ENCODE measurements around the gene PLPPR2.
"Not testable (repeated sequence)": the region's sequence is repeated elsewhere in the genome, so short reads cannot be mapped to it uniquely, and the experiment has no call there.

The PLPPR2 gene, protein sequence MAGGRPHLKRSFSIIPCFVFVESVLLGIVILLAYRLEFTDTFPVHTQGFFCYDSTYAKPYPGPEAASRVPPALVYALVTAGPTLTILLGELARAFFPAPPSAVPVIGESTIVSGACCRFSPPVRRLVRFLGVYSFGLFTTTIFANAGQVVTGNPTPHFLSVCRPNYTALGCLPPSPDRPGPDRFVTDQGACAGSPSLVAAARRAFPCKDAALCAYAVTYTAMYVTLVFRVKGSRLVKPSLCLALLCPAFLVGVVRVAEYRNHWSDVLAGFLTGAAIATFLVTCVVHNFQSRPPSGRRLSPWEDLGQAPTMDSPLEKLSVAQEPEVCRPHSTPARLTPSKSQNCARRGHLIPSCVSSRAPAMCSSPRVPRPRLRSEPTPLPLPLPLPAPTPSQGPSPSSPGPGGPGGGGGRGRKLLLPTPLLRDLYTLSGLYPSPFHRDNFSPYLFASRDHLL

DNA sequence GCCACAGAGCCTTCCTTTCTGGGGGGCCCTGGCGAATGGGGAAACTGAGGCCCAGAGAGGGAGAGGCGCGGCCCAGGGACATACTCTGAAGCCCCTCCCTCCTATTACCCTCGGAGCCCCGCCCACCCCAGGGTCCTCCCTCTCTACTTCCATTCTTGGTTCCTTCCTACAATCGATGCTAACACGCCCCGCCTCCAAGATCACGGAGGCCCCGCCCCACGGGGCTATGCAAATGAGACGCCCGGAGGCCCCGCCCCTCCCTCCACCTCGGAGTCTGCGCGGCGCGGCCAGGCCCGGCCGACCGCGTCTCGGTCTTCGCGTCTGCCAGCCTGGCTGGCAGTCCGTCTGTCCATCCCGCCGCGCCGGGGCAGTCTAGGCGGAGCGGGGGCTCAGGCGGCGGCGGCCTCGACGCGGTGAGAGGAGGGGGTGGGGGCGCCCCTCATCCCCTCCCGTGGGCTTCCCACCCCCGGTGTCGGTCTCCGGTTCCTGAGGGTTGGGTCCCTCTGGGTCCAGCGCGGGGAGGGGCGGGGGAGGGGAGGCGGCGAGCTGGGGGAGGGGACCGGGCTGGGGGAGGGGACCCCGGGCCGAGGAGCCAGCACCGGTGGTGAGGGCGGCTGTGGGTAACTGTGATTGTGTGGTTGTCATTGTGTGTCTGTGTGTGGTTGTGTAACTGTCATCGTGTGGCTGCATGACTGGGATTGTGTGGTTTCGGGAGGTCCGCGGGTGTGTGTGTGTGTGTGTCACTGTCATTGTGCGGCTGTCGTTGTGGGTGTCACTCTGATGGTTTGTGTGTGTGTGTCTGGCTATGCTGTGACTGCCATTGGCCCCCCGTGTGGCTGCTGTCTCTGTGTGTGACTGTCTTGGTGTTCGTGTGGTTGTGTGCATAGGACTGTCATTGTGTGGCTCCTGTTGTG lies at the start of gene PLPPR2:
TSS of gene PLPPR2 (plus strand) at position 273 of the 914 bp plus-strand sequence. CDS start 2,242 bp downstream, outside the sequence.
- peak; percentile 47 for DNase-seq

DNA sequence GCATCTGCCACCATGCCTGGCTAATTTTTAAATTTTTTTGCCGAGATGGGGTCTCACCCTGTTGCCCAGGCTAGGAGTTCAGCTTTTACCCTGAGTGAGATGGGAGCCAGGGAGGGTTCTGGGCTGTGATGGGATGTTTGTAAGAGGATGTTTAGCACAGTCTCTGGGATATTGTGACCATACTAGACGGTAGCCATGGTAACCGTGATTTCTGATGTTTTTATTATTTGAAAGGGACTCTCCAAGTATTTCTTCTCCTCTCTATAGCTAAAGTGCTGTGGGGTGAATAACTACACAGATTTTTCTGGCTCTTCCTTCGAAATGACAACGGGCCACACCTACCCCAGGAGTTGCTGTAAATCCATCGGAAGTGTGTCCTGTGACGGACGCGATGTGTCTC lies 48.9 kb upstream of the PLPPR2 start:
- DNase-seq, result no peak

DNA sequence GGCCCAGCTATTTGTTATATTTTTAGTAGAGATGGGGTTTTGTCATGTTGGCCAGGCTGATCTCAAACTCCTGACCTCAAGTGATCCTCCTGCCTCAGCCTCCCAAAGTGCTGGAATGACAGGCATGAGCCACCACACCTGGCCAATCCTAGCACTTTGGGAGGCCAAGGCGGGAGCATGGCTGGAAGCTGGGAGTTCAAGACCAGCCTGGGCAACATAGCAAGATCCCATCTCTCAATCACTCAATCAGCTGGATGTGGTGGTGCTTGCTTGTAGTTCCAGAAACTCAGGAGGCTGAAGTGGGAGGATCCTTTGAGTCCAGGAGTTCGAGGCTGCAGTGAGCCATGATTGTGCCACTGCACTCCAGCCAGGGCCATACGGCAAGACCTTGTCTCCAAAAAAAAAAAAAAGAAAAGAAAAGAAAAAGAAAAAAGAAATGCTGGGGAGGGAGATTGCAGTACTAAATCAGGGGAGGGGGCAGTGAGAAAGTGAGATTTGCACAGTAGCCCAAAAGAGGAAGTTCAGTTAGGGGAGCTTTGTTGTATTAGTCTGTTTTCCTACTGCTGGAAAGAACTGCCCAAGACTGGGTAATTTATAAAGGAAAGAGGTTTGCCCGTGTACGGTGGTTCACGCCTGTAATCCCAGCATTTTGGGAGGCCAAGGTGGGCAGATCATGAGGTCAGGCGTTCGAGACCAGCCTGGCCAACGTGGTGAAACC lies 34.8 kb upstream of the PLPPR2 start:
- not testable (repeated sequence) for DNase-seq

DNA sequence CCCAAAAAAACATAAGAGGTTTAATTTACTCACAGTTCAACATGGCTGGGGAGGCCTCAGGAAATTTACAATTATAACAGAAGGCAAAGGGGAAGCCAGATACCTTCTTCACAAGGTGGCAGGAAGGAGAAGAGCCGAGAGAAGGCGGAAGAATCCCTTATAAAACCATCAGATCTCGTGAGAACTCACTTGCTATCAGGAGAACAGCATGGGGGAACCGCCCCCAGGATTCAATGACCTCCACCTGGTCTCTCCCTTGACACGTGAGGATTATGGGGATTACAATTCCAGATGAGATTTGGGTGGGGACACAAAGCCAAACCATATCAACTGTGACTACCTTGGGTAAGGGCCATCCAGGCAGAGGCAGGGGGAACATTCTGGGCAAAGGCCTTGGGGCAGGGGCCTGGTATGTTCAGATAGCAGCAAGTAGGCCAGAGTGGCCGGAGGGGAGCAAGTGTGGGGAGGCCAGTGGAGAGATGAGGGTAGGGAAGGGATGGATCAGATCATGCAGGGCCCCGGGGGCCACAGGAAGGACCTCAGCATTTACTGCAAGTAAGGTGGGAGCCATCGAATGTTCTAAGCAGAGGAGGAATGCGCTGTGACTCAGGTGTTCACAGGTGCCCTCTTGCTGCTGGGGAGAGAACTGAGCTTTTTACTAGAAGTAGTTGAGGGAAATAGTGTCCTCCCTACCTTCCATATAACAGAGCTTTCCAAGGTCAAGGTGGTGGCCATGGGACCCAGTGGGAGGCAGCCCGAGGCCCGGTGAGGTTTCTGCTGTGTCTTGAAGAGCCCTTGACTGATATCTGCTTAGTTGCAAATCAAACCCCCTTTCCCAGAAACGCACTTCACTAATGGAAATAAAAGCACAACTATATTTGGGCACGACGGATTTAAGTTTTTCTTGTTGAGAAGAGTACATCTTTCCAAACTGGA lies 33.8 kb upstream of the PLPPR2 start:
- DNase-seq, result no peak

DNA sequence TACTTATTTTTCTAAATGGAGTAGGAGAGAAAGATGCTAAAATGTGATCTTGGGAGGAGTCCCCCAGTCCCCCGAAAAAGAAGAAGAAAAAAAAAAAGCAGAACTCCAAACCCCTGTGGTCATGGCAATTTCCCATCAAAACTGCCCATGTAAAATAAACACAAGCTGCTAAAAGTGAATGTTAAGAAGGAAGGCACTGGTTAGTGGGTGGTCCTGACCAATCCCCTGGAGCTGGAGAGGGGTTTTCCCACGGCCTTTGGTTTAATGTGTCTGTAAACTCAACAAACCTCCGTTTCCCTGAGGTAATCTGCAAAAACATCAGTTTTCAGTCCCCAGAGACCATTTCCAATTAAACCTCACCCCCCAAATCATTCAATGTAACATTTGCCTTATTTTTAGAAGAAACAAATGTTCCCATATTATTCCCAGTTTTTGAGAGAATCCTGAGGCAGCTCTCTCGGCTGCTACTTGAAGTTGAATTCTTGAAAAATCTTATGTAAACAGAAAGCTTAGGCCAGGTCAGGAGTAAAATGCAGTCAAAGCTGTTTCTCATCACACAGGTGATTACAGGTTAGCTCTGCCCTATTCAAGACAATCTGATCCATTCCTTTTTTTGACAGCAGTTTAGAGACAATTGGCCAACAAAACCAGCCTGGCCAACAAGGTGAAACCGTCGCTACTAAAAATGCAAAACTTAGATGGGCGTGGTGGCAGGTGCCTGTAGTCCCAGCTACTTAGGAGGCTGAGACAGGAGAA lies 32.8 kb upstream of the PLPPR2 start:
- no peak for DNase-seq

DNA sequence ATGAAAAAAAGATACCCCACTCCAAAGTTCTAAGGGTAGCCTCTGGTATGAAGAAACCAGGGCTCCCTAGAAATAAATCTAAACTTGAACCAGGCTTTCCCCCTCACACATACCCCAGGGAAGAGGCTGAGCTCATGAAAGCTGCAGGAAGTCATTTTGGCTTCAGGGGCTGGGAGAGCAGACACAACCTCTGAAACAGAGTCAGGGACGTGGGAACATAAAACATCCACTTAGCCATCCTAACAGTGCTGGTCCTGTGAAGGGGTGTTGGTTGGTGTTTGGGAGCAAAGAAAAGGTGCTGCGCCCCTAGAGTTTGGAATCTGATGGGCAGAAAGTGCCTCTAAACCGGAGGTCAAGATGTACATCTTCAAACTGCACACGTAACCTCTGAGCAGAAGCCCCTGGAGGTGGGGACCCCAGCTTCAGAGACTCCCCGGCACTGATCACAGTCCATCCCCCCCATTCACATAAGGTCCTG lies 31.6 kb upstream of the PLPPR2 start:
- no peak for DNase-seq

DNA sequence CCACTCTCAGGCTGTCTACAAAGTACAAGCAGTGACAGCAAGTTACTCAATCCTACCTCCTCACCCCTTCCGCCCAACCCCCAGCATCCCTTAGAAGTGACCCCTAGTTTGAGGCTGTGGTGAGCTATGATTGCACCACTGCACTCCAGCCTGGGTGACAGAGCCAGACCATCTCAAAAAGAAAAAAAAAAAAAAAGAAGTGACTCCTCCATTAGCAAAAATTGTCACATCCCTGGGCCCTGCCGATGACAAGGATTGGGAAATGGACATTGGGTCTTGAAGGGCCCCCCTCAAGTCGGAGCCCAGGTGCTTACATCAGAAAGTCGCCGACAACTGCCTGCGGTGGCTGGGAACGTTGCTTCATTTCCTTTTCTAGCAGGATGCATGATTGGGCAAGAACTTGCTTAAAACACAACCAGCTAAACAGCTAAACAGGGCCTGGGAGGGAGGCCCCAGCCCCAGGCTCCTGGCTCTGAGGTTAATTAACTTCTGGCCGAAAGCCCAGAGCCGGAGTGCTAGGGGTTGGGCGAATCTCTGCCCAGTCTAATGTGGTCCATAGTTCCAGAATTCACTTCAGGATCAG lies 31.1 kb upstream of the PLPPR2 start:
- peak; percentile 48 for DNase-seq

DNA sequence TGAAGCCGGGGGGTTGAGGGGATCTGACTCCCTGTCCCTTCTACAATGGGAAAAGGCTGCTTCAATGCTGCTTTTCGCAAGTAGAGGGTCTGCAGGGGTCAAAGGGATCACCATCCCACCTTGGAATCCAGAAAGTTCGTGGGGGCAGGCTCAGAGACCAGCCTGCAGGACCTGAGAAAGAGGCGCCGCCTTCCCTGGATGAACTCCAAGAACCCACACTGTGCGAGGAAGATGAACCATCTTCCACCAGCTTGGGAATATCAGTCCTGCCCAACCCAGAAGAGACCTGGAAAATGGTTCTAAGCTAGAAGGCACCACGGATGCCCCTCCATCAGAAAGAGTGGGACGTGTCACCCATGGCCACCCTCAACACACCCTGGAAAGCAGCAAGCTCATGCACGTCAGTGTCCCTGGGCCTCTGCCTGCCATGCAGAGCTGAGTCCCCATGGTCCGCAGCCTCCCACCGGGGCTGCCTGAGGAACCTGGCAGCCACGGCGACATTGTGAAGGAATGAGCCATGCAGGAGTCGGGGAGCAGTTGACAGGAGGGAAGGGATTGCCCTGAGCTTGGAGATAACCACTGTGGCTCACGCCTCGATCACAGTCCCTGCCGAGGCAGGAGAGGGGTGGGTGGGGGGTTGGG lies 30.4 kb upstream of the PLPPR2 start:
- DNase-seq, result no peak

DNA sequence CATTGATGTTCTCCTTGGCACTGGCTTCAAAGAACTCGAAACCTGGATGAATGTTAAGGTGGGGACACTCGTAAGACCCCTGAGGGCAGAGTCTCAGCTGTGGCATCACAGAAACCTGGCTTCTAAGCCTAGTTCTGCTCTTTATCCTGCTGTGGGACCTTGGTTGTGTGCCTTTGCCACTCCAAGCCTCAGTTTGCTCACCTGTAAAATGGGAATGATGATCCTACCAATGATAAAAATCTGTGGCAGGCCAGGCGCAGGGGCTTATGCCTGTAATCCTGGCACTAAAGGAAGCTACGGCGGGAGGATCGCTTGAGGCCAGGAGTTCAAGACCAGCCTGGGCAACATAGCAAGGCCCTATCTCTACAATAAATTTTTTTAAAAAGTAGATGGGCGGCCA lies 29.7 kb upstream of the PLPPR2 start:
- no peak for DNase-seq

DNA sequence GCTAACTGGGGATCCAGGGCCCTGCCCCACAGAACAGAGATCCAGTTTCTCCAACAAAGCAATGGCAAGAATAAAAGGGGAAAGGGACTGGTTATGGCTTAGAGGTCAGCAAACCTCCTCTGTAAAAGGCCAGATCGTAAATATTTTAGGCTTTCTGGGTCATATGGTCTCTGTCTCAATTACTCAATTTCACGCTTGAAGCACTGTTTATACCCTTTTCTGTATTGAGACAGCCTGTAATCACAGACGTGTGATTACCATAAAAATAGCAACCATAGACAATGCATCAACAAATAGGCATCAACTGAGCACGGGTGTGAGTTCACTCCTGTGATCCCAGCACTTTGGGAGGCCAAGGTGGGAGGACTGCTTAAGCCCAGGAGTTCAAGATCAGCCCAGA lies 25.1 kb upstream of the PLPPR2 start:
- DNase-seq, result no peak

DNA sequence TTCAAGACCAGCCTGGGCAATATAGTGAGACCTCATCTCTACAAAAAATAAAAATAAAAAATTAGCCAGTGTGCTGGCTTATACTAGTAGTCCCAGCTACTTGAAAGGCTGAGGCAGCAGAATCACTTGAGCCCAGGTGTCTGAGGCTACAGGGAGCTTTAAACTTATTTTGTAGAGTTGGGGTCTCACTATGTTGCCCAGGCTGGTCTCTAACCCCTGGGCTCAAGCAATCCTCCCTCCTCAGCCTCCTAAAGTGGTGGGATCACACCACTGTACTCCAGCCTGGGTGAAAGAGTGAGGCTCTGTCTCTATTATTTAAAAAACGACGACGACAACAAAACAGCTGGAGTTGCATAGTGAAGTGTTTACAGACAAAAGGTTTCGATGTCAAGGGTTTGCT lies 23.7 kb upstream of the PLPPR2 start:
- DNase-seq, result no peak

DNA sequence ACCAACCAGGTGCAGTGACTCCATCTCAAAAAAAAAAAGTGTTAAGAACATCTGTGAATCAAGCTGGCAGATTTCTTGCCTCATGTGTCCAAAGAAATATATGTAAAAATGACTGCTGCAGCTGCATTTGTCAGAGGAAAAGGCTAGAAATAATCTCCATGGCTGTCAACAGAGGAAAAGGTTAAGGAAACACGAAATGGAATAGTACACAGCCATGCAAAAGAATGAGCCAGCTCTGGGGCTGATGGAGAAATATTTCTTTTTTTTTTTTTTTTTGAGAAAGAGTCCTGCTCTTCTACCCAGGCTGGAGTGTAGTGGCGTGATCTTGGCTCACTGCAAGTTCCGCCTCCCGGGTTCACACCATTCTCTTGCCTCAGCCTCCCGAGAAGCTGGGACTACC lies 22.4 kb upstream of the PLPPR2 start:
- no peak for DNase-seq

DNA sequence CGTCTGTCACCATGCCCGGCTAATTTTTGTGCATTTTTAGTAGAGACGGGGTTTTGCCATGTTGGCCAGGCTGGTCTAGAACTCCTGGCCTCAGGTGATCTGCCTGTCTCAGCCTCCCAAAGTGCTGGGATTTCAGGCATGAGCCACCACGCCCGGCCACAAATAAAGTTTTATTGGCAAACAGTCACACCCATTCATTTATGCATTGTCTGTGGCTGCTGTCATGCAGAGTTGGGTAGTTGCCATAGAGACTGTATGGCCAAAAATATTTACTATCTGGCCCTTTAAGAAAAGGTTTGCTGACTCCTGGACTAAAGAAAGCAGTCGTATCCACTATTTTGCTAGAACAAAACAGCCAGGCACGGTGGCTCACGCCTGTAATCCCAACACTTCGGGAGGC lies 21.4 kb upstream of the PLPPR2 start:
- not testable (repeated sequence) for DNase-seq

DNA sequence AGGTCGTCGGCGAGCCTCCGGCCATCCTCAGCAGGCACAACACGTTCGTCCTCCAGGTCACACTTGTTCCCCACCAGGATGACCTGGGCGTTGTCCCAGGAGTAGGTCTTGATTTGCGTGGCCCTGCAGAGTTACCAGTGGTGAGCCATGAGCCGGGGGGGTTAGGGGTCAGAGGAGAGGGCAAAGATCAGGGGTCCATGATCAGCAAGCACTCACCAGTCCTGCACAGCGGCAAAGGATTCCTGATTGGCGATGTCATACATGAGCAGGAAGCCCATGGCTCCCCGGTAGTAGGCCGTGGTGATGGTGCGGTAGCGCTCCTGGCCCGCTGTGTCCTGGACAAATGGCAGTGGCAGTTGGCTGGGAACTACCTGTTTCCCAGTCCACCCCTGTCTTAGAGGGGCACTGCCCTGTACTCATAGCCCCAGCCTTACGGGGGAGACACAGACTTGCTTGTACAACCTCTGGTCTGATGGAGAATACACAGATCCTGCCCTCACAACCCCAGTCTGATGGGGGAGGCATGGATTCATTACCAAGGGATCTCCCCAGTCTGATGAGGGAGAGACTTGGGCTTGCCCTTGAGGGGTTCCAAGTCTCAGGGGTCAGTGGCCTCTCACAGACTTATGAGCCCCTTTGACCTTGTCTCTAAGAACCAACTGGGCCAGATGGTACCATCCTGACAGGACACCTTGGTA lies 19.6 kb upstream of the PLPPR2 start:
- DNase-seq, result no peak

DNA sequence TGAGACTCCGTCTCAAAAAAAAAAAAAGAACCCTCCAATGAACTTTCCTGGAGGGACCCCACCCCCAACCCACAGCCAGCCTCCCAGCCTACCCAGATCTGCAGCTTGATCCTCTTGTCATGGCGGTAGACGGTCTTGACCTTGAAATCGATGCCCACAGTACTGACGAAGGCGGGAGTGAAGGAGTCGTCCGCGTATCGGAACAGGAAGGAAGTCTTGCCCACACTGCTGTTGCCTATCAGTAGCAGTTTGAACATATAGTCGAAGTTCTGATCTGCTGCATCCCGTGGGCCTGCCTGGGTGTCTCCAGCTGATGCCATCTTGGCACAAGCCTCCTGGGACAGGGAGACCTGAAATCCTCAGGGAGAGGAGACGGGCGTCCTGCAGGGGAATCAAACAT lies 18.2 kb upstream of the PLPPR2 start:
- no peak for DNase-seq

DNA sequence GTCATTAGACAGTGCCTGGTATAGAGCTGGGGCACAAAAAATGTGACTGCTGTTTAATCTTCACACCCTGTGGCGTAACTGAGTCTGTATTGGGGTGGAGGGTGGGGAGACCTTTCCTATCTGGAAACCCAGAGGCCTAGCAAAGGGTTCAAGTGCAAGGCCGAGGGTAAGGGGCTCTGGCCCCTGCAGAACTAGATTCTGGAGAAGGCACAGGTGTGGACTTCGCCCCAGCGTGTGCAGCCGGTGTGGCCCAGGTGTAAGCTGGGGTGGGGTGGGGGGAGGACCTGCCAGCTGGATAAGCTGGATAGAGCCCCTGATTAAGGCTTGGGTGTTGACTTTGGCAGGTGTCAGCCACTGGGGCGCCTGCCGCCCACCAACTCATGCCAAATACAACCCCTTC lies 17.1 kb upstream of the PLPPR2 start:
- no peak for DNase-seq

DNA sequence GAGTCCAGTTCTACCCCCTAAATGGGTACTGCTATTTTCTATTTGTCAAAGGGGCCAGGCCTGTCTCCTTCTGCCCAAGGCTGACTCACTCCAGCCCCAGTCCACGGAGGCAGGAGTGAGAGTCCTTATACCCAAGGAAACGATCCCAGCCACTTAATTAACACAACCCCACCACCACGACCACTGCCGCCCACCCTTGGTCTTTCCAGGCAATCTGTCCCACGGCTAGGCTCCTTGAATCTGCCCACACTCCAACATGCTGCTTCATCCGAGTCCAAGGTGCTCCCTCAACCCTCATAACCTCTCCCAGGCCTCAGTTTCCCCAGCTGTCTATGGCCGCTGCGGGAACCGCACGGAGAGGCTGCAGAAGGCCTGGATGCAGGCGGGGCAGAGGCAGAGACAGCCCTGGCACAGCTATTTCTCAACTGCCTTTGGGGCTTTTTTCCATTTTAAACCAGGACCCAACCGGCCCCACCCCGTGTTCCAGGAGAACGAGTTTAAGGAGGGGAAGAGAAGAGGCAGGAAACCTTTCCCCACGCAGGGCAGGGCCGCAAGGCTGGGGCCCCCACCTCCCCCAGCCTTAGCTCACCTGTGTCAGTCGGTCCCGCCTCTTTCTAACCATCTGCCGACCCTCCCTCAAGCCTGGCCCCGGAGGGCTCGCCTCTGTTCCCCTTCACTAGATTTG lies 16.5 kb upstream of the PLPPR2 start:
- no peak for DNase-seq

DNA sequence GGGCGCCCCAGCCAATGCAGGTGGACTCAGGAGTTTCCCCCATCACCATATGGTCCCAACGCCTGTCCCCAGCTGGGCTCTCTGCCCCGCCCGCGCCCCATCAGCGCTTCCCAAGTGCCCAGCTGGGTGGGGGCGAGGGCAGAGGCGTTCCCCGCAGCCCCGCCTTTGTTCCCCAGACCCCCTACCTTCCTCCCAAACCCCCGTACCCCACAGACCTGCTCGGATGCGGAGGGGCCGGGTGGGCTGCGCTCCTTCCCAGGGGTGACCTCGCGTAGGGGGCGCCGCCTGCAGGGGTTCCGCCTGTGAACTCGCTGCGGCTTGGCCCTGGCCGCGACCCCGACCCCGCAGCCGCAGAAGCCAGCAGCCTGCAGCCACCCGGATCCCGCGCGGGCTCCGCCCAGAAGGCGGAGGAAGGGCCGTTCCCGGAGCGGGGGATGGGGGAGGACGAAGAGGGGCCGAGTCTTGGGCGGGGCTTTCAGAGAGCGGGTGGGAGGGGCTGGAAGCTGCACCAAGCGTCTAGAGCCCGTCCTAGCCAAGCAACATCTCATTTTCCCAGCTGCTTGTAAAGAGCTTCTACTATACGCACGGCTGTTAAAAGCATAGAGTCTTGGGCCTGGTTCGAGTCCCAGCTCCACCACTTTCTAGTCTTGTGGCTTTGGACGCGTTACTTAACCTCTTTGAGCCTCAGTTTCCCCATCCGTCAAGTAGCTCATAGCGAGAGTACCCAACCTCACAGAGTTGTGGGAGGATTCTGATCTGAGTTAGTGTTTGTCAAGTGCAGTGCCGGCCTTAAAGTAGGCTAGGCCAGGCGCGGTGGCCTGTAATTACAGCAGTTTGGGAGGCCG lies 15.8 kb upstream of the PLPPR2 start, which contains the start of gene RAB3D:
TSS of gene RAB3D (minus strand) at position 404 of the 845 bp plus-strand sequence. CDS start 2,258 bp downstream, outside the sequence.
- DNase-seq, result peak; percentile 90

All from NCI-H510A treated with DMSO at 0.1 percent for 48 hours (cell line).